GM12801 (cell line): Measurements from ENCODE around the gene ZNF544.

Experiments used
- TF ChIP-seq, protein P1 (sequence below): IDR thresholded peaks from one replicate; pipeline ENCODE4 v1.5.1; 2011; ENCODE audit warnings: control low read depth; ENCODE audit not compliant: insufficient read length; ENCODE audit errors: extremely low read depth

The ZNF544 gene

DNA sequence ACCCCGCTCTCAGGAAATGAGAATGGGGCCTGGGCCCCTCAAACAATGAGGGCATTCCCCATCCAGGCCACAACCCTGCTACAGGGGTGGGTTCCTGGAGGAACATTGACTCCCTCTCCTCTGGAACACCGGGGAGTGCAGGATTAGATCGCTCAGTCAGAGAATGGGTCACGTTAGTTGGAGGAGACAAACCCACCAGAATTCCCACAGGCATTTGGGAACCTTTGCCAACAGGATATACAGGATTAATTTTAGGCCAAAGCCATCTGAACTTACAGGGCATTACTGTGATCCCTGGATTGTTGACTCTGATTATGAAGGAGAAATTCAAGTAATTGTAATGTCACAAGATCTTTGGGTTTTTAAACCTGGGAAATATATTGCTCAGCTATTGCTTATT, 79.0 kb downstream of the ZNF544 start:
- TF ChIP-seq, protein P1, sequence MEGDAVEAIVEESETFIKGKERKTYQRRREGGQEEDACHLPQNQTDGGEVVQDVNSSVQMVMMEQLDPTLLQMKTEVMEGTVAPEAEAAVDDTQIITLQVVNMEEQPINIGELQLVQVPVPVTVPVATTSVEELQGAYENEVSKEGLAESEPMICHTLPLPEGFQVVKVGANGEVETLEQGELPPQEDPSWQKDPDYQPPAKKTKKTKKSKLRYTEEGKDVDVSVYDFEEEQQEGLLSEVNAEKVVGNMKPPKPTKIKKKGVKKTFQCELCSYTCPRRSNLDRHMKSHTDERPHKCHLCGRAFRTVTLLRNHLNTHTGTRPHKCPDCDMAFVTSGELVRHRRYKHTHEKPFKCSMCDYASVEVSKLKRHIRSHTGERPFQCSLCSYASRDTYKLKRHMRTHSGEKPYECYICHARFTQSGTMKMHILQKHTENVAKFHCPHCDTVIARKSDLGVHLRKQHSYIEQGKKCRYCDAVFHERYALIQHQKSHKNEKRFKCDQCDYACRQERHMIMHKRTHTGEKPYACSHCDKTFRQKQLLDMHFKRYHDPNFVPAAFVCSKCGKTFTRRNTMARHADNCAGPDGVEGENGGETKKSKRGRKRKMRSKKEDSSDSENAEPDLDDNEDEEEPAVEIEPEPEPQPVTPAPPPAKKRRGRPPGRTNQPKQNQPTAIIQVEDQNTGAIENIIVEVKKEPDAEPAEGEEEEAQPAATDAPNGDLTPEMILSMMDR = no peak

DNA sequence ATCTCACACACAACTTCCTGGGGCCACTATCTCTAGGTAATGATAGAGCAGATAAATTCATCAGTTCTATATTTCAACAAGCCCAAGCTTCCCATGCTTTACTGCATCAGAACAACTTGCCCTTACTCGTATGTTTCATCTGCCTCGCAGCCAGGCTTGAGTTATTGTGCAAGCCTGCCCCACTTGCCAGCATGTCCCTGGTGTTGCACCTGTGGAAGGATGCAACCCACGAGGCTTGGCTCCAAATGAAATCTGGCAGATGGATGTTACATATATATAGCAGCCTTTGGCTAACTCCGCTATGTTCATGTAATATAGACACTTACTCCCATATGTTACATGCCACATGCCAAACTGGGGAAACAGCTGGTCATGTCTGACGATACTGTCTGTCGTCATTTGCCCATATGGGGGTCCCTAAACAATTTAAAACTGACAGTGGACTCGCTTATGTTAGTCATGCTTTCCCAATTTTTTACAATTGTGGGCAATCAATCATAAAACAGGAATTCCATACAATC, 82.7 kb downstream of the ZNF544 start:
- TF ChIP-seq, protein P1 = no peak
